Kidney epithelial cell (primary cell): ENCODE results near the gene ZNF135. TPM values are rescaled to one million over a fixed set of nuclear protein-coding genes. Genes with fewer than 3 reads are reported as not detected.

Experiments
- DNase-seq: peaks from one replicate; pipeline ENCODE4 v3.0.0-alpha.2; 2010; ENCODE audit warnings: low read depth
- H3K27me3 ChIP-seq: 2 replicates; pipeline ENCODE4 v1.6.0; 2011; ENCODE audit warnings: low read length; ENCODE audit not compliant: control insufficient read depth, insufficient read depth
- H3K36me3 ChIP-seq: 2 replicates; pipeline ENCODE4 v1.5.1; 2011; ENCODE audit warnings: low read length; ENCODE audit not compliant: control insufficient read depth, insufficient read depth
- H3K4me3 ChIP-seq: 2 replicates; pipeline ENCODE4 v1.5.1; 2011; ENCODE audit warnings: low read depth, mild to moderate bottlenecking, control low read depth, low read length
- total RNA-seq: library from RNA; depleted of rRNA; stranded (reverse); fragments of >200 nt; gene quantifications from 2 replicates; pipeline ENCODE4 v1.2.3, GENCODE V29; 2015
- TF ChIP-seq, protein P1 (sequence below): IDR thresholded peaks from 2 replicates; pipeline ENCODE4 v1.5.1; 2011; ENCODE audit warnings: mild to moderate bottlenecking, moderate library complexity, low read length, control low read depth, inconsistent platforms; ENCODE audit not compliant: insufficient read depth, poor library complexity, severe bottlenecking

The ZNF135 gene
- total RNA-seq, 1 donor from 2014 or later = 5.1 TPM

DNA sequence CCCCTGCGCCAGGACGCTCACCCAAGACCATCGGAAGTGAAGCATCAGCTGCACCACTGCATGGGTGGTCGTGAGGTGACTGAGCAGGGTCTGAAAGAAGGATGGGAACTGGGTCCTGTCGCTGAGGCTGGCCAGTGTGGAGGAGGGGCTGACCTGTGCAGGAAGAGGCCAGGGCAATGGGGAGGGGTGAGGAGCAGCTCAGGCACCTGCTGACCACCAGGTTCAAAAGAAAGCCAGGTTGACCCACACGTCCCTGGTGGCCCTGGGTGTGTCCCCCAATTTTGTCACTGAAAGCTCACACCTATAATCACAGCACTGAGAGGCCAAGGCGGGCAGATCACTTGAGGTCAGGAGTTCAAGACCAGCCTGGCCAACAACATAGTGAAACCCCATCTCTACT, 39.0 kb upstream of the ZNF135 start:
- Histone ChIP-seq H3K4me3 (no peak overlapping the region), H3K27me3 (no peaks in the 10 kb centered on the region), H3K36me3 (no peaks in the 10 kb centered on the region)
- TF ChIP-seq, protein P1, sequence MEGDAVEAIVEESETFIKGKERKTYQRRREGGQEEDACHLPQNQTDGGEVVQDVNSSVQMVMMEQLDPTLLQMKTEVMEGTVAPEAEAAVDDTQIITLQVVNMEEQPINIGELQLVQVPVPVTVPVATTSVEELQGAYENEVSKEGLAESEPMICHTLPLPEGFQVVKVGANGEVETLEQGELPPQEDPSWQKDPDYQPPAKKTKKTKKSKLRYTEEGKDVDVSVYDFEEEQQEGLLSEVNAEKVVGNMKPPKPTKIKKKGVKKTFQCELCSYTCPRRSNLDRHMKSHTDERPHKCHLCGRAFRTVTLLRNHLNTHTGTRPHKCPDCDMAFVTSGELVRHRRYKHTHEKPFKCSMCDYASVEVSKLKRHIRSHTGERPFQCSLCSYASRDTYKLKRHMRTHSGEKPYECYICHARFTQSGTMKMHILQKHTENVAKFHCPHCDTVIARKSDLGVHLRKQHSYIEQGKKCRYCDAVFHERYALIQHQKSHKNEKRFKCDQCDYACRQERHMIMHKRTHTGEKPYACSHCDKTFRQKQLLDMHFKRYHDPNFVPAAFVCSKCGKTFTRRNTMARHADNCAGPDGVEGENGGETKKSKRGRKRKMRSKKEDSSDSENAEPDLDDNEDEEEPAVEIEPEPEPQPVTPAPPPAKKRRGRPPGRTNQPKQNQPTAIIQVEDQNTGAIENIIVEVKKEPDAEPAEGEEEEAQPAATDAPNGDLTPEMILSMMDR = no peak
- no peak for DNase-seq

DNA sequence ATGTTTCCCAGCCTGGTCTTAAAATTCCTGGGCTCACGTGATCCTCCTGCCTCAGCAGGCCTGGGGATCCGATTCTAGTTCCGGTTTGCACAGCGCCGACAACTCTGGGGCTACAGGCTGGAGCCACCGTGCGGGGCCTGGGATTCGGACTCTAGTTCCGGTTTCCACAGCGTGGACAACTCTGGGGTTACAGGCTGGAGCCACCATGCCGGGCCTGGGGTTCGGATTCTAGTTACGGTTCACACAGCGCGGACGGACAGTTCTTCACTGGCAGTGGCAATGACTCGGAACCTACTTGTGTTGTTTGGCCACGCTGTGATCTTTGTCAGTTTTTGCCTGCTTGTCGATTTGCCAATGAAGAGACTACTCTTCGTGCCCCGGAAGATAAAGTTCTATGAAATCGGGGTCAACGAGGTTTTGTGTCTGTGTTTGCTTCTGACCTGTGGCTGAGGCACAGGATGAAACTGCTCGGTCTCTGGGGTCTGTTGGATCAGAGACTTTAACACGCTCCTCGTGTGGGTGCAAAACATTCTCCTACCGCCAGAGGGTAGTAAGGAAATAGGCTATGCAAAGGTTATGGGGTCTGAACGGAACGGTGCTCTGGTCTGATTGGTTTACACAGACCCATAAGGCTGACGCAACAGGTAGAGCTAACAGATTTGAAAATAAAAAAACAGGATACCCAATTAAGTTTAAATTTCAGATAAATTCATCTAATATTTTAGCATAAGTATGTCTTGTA, 37.4 kb upstream of the ZNF135 start:
- TF ChIP-seq, protein P1 = peak; percentile 11
- no peak overlapping the region for H3K4me3 ChIP-seq
- DNase-seq = no peak
- H3K36me3 ChIP-seq = no peaks in the 10 kb centered on the region
- H3K27me3 ChIP-seq = no peaks in the 10 kb centered on the region

DNA sequence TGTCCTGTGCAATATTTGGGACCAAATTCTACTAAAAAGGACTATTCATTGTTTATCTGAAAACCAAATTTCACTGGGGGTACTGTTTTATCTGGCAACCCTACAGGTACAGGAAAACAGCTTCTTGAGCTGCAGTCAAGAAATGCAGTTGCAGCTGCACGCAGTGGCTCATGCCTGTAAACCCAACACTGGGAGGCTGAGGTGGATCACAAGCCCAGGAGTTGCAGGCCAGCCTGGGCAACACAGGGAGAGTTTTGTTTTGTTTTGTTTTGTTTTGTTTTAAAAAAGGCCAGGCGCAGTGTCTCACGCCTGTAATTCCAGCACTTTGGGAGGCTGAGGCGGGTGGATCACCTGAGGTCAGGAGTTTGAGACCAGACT, 36.8 kb upstream of the ZNF135 start:
- H3K36me3 ChIP-seq = no peaks in the 10 kb centered on the region
- DNase-seq = no peak
- TF ChIP-seq, protein P1 = no peak
- no peaks in the 10 kb centered on the region for H3K27me3 ChIP-seq
- H3K4me3 ChIP-seq = no peak overlapping the region

DNA sequence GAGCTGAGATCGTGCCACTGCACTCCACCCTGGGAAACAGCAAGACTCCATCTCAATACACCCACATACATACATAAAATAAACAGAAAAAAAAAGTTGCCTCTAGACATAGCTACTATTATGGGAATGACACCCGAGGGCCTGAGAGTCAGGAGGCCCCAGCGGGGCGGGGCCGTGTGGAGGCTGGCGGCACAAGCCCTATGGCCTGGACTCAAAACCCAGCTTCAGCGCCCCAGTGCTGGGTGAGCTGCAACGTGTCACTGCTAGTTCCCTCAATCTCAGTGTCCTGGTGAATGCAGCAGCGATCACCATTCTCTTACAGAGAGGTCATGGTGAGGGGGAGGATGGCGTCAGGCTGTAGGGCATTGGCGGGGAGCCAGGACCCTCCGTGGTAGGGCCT, 34.4 kb upstream of the ZNF135 start:
- Histone ChIP-seq H3K27me3 (no peaks in the 10 kb centered on the region), H3K4me3 (no peak overlapping the region), H3K36me3 (no peaks in the 10 kb centered on the region)
- TF ChIP-seq, protein P1 = no peak
- DNase-seq = no peak

DNA sequence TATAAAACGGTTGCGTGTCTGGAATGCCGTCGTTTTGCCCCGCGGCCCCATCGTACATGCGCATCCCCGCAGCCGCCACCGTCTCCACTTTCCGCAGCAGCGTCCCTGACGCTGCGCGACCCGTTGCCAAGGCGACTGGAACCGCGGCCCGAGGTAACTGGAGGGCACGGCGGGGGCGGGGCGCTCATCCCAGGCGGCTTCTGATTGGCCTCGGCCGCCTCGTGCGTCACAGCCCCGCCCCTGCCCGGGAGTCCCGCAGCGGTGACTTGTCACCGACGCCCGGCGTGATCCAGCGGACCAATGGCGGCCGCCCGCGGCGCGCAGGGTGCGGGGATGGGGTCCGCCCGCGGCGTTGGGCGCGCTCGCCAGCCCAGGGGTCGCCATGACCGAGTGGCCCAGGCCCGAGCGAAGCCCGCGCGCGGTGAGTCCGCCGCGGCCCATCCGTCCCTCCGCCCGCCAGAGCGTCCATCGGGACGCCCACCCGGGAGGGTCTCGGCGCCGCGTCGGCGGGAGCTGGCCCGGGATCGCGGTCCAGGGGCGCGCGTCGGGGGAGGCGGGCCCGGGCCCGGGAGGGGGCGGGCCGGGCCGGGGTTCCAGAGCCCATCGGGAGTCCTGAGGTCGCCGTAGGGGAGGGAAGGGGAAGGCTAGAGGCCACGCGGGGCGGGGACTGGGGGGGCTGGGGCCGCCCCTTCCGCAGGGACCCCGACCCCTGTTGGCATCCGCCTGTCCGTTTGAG, 25.2 kb upstream of the ZNF135 start, which contains the start of gene ZSCAN1:
Gene ZSCAN1, plus strand, starts transcription at position 285 of the 736 bp plus-strand sequence. CDS start 3,812 bp downstream, outside the sequence.
- no peaks in the 10 kb centered on the region for H3K36me3 ChIP-seq
- peak within 1 kb of the TSS; percentile 20 for H3K4me3 ChIP-seq
- DNase-seq = peak; percentile 5
- peaks cover 2% of the 10 kb centered on the region for H3K27me3 ChIP-seq
- TF ChIP-seq, protein P1 = no peak

DNA sequence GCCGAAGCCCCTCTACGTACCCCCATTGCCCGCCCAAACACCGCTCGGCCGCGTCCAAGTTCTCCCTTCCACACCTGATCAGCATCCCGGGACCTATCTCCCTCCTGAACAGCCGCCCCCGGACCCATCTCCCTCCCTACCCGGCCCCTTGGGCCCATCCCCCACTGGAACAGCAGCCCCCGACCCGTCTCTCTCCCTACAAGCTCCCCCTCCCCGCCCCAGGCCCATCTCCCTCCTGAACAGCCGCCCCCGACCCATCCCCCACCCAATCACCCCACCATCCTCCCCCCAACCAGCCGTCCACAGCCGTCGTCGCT, 24.6 kb upstream of the ZNF135 start:
- no peak for DNase-seq
- TF ChIP-seq, protein P1 = no peak
- Histone ChIP-seq H3K27me3 (peaks cover 2% of the 10 kb centered on the region), H3K4me3 (peak overlapping the region; percentile 20), H3K36me3 (no peaks in the 10 kb centered on the region)
